HepG2 (cell line): ENCODE data around the gene LTB4R2. TPM values are rescaled to one million over a fixed set of nuclear protein-coding genes. Genes with fewer than 3 reads are reported as not detected.

Experiments used
- ATAC-seq: fragments of 200-7000 bp; cut with Tn5 transposase; 3 replicates; pipeline ENCODE4 v1.9.1; 2020; ENCODE audit warnings: mild to moderate bottlenecking, moderate library complexity
- BruUV-seq: library from RNA; stranded (reverse); fragments of 400-500 nt; replicated peaks from 2 replicates; lab custom pipeline; 2021; lab: Mats Ljungman, UMichigan
- CTCF ChIA-PET: fragments of 300-600 bp; formaldehyde crosslinking; extraction: SDS; loops from one replicate; lab custom pipeline; 2021; ENCODE audit warnings: low total read pairs, inconsistent platforms, low intra/inter-chr PET ratio; lab: Yijun Ruan, JAX
- POLR2A ChIA-PET: fragments of 350-600 bp; sonication (Branson Sonifier 250); formaldehyde crosslinking; loops from one replicate; lab custom pipeline; 2020; ENCODE audit warnings: antibody characterized with exemption, inconsistent platforms; lab: Yijun Ruan, JAX
- DNase-seq: peaks from one replicate; pipeline ENCODE4 v3.0.0-alpha.2; 2015; ENCODE audit warnings: low spot score
- FAIRE-seq: peaks from 3 replicates; lab custom pipeline; 2011; peaks lifted over from hg19 to GRCh38; lab: Jason Lieb, UNC
- H2AFZ ChIP-seq: one replicate; pipeline ENCODE4 v1.6.1; 2011; ENCODE audit warnings: low read length, inconsistent platforms
- H3K27ac ChIP-seq: fragments of 300-600 bp; 3 replicates; pipeline ENCODE4 v1.8.0; 2011; ENCODE audit warnings: mixed run types, mild to moderate bottlenecking, mixed read lengths, low read length, inconsistent platforms; ENCODE audit not compliant: insufficient read depth; ENCODE audit errors: extremely low read length
- H3K27me3 ChIP-seq, 2 experiments: fragments of 200-600 bp in 1 of 2; 2 replicates in 1 of 2; 3 replicates in 1 of 2; pipeline versions ENCODE4 v1.6.0 to v1.8.0; 2011; ENCODE audit warnings: low read length in 2 of 2, mild to moderate bottlenecking in 2 of 2, moderate library complexity in 2 of 2, inconsistent platforms in 1 of 2; ENCODE audit not compliant: insufficient read depth in 2 of 2, control insufficient read depth in 1 of 2
- H3K36me3 ChIP-seq, 2 experiments: fragments of 200-600 bp in 1 of 2; replicated peaks in 1 of 2; 2 replicates in 1 of 2; 3 replicates in 1 of 2; pipeline versions ENCODE4 v1.5.1 to v1.8.0; 2011; ENCODE audit warnings: low read length in 2 of 2, inconsistent platforms in 1 of 2; ENCODE audit not compliant: insufficient read depth in 2 of 2, control insufficient read depth in 1 of 2
- H3K4me1 ChIP-seq: 2 replicates; pipeline ENCODE4 v1.5.1; 2012; ENCODE audit warnings: low read length, inconsistent platforms; ENCODE audit not compliant: insufficient read depth
- H3K4me2 ChIP-seq: 2 replicates; pipeline ENCODE4 v1.6.0; 2011; ENCODE audit warnings: low read depth, low read length, inconsistent platforms
- H3K4me3 ChIP-seq, 3 experiments: fragments of 200-600 bp in 1 of 3; sonication (generic), shearing (Covaris generic) in 1 of 3; replicated peaks in 1 of 3; 2 replicates each; pipeline ENCODE4 v1.5.1; 2011 to 2016; ENCODE audit warnings: low read length in 3 of 3, inconsistent platforms in 2 of 3, low read depth in 2 of 3, mild to moderate bottlenecking in 2 of 3, control low read depth in 1 of 3, mixed read lengths in 1 of 3; ENCODE audit not compliant: insufficient read depth in 1 of 3
- H3K79me2 ChIP-seq: one replicate; pipeline ENCODE4 v1.6.1; 2011; ENCODE audit warnings: low read length, inconsistent platforms; ENCODE audit not compliant: insufficient read depth
- H3K9ac ChIP-seq: 2 replicates; pipeline ENCODE4 v1.6.0; 2011; ENCODE audit warnings: mild to moderate bottlenecking, low read depth, low read length, inconsistent platforms; ENCODE audit not compliant: insufficient read depth
- H3K9me3 ChIP-seq: 2 replicates; pipeline ENCODE4 v1.5.1; 2012; ENCODE audit warnings: mild to moderate bottlenecking, low read length
- H4K20me1 ChIP-seq: 2 replicates; pipeline ENCODE4 v1.6.0; 2011; ENCODE audit warnings: inconsistent platforms, mild to moderate bottlenecking, low read length, moderate library complexity; ENCODE audit not compliant: insufficient read depth
- DNMT1 ChIP-seq: sonication (generic); formaldehyde crosslinking; IDR thresholded peaks from 2 replicates; pipeline ENCODE4 v1.5.1; 2020; ENCODE audit warnings: mild to moderate bottlenecking, missing genetic modification reagents
- EED ChIP-seq: sonication (generic); formaldehyde crosslinking; IDR thresholded peaks from 2 replicates; pipeline ENCODE4 v1.5.0; 2020; ENCODE audit warnings: mild to moderate bottlenecking, missing genetic modification reagents
- MTA1 ChIP-seq: sonication (generic); formaldehyde crosslinking; IDR thresholded peaks from 2 replicates; pipeline ENCODE4 v1.4.0; 2020; ENCODE audit warnings: missing genetic modification reagents, mild to moderate bottlenecking, borderline replicate concordance
- ZNF136 ChIP-seq: sonication (generic); formaldehyde crosslinking; IDR thresholded peaks from 2 replicates; pipeline ENCODE4 v1.8.1; 2022; ENCODE audit warnings: low read depth, mild to moderate bottlenecking, moderate library complexity, missing genetic modification reagents
- ZNF746 ChIP-seq: sonication (generic); formaldehyde crosslinking; IDR thresholded peaks from 2 replicates; pipeline ENCODE4 v1.8.0; 2022; ENCODE audit warnings: mild to moderate bottlenecking, missing genetic modification reagents
- WGBS: methylation state at CpG from one replicate; pipeline ENCODE4 v1.1.6; 2017; ENCODE audit warnings: low lambda C conversion rate; 5-methylcytosine and 5-hydroxymethylcytosine counted together
- in situ Hi-C: cut with HindIII; loops from 2 replicates; pipeline ENCODE4 v1.10.0; 2017; ENCODE audit warnings: low pct_unique_long_range_greater_than_20kb; ENCODE audit not compliant: extremely low pct_ligation_motif_present
- intact Hi-C: fragments of 100-400 bp; cut with micrococcal nuclease; formaldehyde crosslinking; loops from one replicate; pipeline ENCODE4 v1.10.0; 2022; ENCODE audit not compliant: unreplicated experiment
- polyA plus RNA-seq, 8 experiments: library from polyadenylated mRNA; depleted of rRNA in 3 of 8; stranded (reverse) in 7 of 8; unstranded in 1 of 8; fragments of >200 nt; fragmentation: Illumina TruSeq in 4 of 8; extraction: Trizol in 4 of 8; gene quantifications; 2 replicates each; pipeline versions ENCODE4 v1.2.1 to v1.2.3, GENCODE V29; 2011 to 2016; ENCODE audit warnings: low read depth in 4 of 8, missing spikeins in 1 of 8, mixed read lengths in 1 of 8; ENCODE audit not compliant: insufficient read depth in 1 of 8
- total RNA-seq, 5 experiments: library from RNA; depleted of rRNA; stranded (reverse); fragments of >200 nt; fragmentation: Illumina TruSeq; extraction: Trizol; gene quantifications; 2 replicates each; pipeline ENCODE4 v1.2.3, GENCODE V29; 2016; ENCODE audit warnings: low read depth in 1 of 5
- TF ChIP-seq, protein P1 (sequence below): sonication (generic); formaldehyde crosslinking; IDR thresholded peaks from 2 replicates; pipeline ENCODE4 v1.5.0; 2020; ENCODE audit warnings: missing genetic modification reagents, mild to moderate bottlenecking, borderline replicate concordance

Gene LTB4R2
- total and polyA plus RNA-seq, 2 of the 13 experiments (the other 11 are each of a cell fraction or from before 2014, with no cell fraction given): 3.9 to 6.9 TPM

DNA sequence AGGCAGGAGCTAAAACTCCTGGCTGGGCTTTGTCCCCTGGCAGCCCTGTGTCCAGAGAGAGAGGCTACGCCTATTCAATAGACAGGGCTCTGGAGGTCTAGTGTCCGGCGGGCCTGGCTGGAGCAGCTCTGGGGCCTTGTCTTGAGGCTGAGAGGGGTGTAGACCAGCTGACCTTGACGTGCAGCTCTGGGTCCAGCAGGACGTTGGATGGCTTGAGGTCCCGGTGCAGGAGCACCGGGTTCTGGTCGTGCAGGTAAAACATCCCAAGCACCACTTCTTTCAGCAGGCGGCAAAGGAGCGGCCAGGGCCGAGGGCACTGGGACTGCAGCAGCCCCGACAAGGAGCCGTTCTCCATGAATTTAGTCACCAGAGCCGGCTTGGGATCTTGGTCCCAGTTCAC lies 28.9 kb downstream of the LTB4R2 start:
- Histone ChIP-seq H3K36me3 (no peaks in the 10 kb centered on the region), H3K9ac (no peak overlapping the region), H4K20me1 (no peaks in the 10 kb centered on the region), H3K27ac (no peak overlapping the region), H3K4me3 (no peak overlapping the region), H3K4me2 (no peak overlapping the region), H2AFZ (no peak overlapping the region), H3K9me3 (no peaks in the 10 kb centered on the region)
- in situ Hi-C loops: no loop called here
- BruUV-seq: no TSS peak
- 56% methylated on average over 14 of the region's 14 CpGs for WGBS
- POLR2A ChIA-PET: interaction anchor here (0.7 to 1.4 kb wide), 4 partner anchors 91 to 225 kb away, joined by 3 to 5 read pairs (median 4); partner anchors contain the start of gene KHNYN
- intact Hi-C loops: no loop called here
- CTCF ChIA-PET: no interaction called here
- ATAC-seq: peak; percentile 2; the same call in 1 of the 3 replicates
- DNase-seq: no peak
- FAIRE-seq: no peak
- TF ChIP-seq DNMT1 (CRISPR knock-in tag): 0 out of 2 replicates have a peak, but pooled peaks have one; percentile 9
- no peak for TF ChIP-seq ZNF746 (CRISPR knock-in tag)
- TF ChIP-seq EED (CRISPR knock-in tag): peak; percentile 70; the same call in 1 of the 2 replicates
- TF ChIP-seq MTA1 (CRISPR knock-in tag): peak; percentile 42; the same call in 1 of the 2 replicates
- no peak for TF ChIP-seq ZNF136 (CRISPR knock-in tag)
- TF ChIP-seq, all 625 proteins: peak for 3
- peaks cover 13 to 64% of the 10 kb centered on the region in 2 experiments; a peak in 4 of 5 replicates for H3K27me3 ChIP-seq
- H3K79me2 ChIP-seq: no peaks in the 10 kb centered on the region
- peaks cover 21% of the 10 kb centered on the region for H3K4me1 ChIP-seq

DNA sequence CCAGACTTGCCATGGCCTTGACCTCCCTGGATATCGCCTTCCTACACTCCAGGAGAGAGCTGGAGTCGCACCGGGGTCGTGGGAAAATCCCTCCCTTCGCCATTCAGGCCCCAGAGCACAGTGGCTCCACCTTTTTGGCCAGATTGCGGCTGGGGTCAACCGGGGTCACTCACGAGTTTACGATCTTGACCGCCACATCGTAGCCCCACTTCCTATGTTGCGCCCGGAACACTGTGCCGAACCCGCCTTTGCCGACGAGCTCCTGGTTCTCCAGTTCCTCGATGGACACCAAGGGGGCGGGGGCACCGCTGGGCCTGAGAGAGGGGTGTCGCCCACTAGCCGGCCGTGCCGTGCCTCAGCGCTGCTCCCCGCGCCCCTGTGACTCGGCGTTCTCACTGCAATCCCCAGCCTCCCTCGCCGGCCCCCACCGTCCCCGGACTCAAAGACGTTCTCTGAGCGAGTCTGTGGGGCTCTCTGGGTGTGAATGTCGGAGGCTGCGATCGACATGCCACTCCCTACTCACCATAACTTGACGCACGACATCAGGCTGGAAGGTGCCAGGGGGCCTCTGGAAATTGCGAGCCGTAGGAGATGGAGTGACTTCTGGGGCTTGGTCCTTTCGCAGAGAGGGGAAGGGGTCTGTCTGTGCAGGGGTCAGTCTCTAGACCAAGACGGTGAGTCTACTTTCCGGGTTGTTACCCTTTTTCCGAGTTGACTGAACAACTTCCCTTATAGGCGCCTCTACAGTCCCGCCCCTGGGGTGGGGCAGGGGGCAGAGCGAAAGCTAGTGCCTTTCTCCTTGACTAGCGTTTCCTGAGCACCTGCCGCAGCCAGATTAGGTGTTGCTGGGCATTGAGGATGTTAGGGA lies 29.6 kb downstream of the LTB4R2 start, which contains the start of gene RIPK3:
RIPK3 (minus strand) TSS at position 708 of the 868 bp plus-strand sequence; CDS start at position 543, 165 bp downstream.
- no peak within 1 kb of the TSS for H3K4me2 ChIP-seq
- no peak within 1 kb of the TSS for H3K4me3 ChIP-seq
- POLR2A ChIA-PET: interaction anchor here (0.7 to 1.3 kb wide), 3 partner anchors 91 to 226 kb away, joined by 3 to 5 read pairs (median 4); partner anchors contain the start of gene KHNYN
- peaks cover 8 to 57% of the 10 kb centered on the region in 2 experiments; a peak in 4 of 5 replicates for H3K27me3 ChIP-seq
- H3K36me3 ChIP-seq: no peaks in the 10 kb centered on the region
- ATAC-seq: no peak
- in situ Hi-C loops (no loop called here), intact Hi-C loops (no loop called here)
- H3K79me2 ChIP-seq: no peaks in the 10 kb centered on the region
- BruUV-seq: no TSS peak
- WGBS: 72% methylated on average over 51 of the region's 51 CpGs
- CTCF ChIA-PET: no interaction called here
- no peaks in the 10 kb centered on the region for H4K20me1 ChIP-seq
- H3K9me3 ChIP-seq: no peaks in the 10 kb centered on the region
- DNase-seq: no peak
- no peak within 1 kb of the TSS for H2AFZ ChIP-seq
- peaks cover 20% of the 10 kb centered on the region for H3K4me1 ChIP-seq
- H3K9ac ChIP-seq: no peak within 1 kb of the TSS
- no peak for FAIRE-seq
- no peak within 1 kb of the TSS for H3K27ac ChIP-seq
- TF ChIP-seq, protein P1, sequence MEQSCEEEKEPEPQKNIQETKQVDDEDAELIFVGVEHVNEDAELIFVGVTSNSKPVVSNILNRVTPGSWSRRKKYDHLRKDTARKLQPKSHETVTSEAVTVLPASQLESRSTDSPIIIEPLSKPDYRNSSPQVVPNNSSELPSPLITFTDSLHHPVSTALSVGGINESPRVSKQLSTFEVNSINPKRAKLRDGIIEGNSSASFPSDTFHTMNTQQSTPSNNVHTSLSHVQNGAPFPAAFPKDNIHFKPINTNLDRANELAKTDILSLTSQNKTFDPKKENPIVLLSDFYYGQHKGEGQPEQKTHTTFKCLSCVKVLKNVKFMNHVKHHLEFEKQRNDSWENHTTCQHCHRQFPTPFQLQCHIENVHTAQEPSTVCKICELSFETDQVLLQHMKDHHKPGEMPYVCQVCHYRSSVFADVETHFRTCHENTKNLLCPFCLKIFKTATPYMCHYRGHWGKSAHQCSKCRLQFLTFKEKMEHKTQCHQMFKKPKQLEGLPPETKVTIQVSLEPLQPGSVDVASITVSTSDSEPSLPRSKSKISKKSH (CRISPR knock-in tag): peak; percentile 82; the same call in 1 of the 2 replicates
